Measurements from ENCODE around the gene ZNF326.
A peak's percentile ranks its signal among the peaks of the same experiment; 100 is the strongest.
"Not testable (repeated sequence)": the region's sequence is repeated elsewhere in the genome, so short reads cannot be mapped to it uniquely, and the experiment has no call there.

Gene ZNF326

DNA sequence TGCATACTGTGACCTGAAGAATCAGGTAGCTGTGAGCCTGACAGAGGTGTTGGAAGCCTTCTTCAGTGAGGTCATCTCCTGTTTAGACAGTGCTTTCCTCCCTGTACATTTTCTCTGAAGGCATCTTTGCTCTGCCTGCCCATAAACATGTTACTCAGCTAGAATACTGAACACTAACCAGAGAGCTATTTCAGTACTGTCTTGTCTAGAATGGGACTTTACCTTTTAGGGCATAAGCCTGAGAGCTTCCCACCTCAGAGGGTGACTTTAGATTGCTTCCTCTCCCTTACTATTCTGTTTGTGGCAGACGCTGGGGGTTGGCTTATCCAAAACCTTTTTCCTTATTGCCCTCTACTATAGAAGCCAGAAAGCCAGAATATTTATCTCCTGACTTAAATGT is 23.3 kb upstream of the ZNF326 start:
- DNase-seq, result no peak

DNA sequence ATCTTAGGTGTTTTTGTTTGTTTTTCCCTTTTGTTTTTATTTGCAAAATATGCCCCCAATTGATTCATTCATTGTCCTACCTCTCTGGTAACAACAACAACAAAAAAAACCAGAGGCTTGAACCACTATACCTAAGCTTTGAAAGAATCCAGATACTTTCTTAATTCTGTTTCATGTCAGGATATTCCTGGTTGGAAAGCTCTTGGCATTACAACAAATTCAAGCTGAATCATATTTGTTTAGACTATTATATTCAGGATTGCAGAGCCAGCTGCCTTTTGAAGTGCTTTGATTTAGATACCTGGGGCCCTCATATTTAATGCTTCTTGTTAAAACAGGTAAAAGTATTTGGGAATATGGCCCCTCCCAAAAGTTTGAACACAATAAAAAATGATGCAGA is 22.9 kb upstream of the ZNF326 start:
- no peak for DNase-seq

DNA sequence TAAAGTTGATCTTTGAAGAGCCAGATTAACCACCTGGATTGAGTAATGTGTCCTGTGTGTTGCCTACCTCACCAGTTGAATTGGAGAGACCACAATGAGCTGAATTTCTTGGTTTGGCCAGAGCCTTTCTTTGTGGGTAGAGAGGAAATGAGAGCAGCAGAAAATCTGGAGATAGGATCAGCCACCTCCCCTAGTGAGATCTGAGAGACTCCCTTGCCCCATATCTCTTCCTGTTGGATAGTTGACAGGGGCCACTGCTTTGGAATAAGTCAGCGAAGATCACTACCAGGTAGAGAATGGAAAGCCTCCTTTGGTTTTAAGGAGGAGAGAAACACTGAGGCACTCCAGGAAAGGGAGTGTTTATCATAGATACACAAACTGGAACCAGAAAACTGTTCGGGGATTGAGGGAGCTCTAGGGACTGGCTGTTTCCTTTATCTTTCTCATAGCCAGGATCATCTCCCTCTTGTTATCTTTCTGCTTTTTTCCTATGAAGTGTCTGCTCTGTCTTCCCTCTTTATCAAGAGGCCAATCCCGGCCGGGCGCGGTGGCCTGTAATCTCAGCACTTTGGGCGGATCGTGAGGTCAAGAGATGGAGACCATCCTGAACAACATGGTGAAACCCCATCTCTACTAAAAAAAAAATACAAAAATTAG is 21.3 kb upstream of the ZNF326 start:
- DNase-seq, result no peak

DNA sequence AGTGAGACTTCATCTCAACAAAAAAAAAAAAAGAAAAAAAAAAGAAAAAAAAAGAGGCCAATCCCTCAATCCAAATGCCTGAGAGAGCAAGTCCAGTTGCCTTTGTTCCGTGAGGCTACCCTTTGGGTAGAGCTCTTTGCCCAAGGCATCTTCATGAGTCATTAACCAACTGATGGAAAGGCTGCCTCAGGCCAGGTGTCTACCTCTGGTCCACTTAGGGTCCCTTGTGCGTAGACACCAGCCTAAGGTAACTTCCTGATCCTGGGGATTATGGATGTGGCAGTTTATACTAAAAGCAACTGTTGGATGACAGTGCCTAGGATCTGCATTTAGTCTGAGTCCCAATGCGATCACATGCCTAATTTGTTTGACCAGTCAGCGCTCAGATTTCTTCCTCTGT is 20.7 kb upstream of the ZNF326 start:
- no peak for DNase-seq

DNA sequence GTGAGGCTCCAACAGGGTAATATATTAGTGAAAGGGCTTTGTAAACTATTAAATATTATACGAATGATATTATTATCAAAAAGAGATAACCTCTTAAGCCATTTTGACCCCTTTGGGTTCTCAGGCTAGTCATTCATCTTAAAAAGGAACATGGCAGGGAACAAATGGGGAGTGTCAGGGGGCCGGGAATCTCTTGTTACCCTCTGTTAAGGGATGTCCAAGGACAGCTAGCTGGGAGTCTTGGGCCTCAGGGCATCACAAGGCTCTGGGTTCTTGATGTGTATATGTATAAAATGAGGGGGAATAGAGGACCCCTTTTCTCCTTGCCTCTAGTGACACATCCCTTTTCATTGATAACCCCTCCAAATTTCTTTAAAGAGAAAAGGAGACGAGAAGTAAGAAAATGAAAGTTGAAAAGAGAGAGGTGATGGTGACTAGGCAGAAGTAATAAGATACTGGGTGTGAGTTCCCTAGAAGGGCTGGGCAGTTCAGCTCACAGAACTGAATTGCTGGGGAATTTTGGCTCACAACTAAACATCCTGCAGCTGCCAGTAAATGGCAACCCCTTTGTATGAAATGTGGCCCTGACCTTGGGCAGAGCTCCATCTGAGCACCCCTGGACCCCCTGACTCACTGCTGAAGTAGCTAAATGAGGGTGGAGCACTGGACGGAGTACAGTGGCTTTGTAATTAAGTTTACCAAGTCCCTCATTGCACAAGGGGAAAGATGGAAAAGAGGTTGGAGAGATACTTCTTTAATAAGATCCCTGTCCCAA is 20.0 kb upstream of the ZNF326 start:
- DNase-seq, result no peak

DNA sequence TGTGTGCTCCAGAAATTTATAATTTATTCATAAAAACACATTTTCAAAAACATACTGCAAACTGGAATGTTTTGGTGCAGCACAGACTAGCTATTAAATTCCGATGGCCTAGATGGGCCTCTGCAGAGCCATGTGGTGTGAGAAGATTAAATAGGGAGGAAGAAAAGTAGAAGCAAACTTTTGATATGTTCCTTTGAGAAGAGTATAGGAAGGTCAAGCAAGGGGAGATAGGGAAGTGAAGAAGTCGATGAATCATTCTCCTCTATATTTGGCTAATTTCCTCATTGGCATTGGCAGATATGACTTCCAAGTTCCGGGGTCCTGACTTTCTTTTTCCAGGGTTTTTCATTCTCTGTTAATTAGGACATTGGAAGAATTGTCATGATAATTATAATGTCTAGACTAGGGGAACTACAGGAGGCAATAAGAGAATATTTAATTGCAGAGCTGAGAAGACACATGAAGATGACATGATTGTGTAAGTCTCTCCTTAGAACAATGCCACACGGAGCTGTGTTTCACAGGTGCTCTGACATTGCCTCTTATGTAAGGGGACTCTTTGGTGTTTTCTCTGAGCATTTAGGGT is 19.3 kb upstream of the ZNF326 start:
- no peak for DNase-seq

DNA sequence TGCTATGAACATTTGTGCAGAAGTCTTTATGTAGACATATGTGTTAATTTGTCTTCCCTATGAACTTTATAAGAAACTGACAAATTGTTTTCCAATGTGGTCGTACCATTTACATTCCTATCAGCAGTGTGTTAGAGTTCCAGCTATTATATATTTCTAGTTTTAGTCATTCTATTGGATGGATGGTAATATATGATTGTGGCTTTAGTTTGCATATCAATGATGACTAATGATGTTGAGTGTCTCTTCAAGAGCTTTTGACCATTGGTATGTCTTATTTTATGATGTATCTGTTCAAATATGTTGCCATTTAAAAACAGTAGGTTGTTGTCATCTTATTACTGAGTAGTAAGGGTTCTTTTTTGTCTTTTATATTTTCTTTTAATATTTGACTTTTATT is 16.2 kb upstream of the ZNF326 start:
- DNase-seq, result no peak

DNA sequence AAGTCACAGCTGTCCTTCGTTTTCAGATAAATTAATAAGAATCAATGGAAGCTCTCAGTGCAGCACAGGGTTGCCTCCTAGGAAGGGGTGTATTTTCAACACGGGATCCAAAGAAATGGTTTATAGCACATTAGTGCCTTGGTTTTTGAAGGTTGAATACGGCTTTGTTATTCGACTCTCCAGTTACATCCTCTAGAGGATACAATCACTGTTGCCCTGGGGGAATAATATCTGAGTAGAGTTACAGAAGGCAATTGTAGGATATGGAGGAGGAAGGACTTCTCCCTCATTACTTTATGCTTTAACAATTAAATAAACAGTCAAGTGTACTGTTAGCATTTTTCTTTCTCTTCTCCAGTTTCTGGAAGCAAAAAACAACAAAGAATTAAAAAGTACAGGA is 14.3 kb upstream of the ZNF326 start:
- no peak for DNase-seq

DNA sequence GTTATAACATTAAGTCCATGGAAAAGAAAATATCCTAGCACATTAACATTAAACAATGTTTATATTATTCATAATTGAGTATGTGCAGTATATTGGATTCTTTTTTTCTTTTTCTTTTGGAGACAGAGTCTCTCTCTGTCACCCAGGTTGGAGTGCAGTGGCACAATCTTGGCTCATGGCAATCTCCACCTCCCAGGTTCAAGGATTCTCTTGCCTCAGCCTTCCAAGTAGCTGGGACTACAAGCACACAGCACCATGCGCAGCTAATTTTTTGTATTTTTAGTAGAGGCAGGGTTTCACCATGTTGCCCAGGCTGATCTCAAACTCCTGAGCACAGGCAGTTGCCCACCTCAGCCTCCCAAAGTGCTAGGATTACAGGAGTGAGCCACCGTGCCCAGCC is 12.1 kb upstream of the ZNF326 start:
- not testable (repeated sequence) for DNase-seq

DNA sequence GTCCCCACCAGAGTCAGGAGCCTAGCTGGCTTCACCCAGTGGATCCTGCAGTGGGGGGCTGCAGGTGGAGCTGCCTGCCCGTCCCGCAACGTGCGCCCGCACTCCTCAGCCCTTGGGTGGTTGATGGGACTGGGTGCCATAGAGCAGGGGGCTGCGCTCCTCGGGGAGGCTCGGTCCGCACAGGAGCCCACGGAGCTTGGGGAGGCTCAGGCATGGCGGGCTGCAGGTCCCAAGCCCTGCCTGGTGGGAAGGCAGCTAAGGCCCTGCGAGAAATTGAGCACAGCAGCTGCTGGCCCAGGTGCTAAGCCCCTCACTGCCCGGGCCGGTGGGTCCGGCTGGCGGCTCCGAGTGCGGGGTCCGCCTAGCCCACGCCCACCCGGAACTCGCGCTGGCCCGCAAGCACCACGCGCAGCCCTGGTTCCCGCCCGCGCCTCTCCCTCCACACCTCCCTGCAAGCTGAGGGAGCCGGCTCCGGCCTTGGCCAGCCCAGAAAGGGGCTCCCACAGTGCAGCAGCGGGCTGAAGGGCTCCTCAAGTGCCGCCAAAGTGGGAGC is 10.3 kb upstream of the ZNF326 start:
- not testable (repeated sequence) for DNase-seq

DNA sequence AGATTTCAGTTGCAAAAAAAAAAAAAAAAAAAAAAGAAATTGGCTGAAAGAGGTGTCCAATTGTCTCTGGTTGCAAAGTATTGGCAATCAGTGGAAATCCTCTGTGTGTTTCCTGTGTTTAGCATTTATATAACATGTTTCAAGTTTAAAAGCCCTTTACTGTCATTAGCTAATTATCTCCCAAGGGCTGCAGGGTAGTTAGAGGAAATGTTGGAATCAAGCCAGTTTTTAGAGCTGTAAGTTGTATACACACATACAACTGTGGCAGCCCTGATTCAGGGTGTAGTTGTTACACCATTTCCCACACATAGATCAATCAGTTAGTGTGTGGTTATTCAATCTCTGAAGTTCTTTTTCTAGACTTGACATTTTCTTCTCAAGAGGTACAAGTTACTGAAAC is 8.9 kb upstream of the ZNF326 start:
- DNase-seq, result no peak

DNA sequence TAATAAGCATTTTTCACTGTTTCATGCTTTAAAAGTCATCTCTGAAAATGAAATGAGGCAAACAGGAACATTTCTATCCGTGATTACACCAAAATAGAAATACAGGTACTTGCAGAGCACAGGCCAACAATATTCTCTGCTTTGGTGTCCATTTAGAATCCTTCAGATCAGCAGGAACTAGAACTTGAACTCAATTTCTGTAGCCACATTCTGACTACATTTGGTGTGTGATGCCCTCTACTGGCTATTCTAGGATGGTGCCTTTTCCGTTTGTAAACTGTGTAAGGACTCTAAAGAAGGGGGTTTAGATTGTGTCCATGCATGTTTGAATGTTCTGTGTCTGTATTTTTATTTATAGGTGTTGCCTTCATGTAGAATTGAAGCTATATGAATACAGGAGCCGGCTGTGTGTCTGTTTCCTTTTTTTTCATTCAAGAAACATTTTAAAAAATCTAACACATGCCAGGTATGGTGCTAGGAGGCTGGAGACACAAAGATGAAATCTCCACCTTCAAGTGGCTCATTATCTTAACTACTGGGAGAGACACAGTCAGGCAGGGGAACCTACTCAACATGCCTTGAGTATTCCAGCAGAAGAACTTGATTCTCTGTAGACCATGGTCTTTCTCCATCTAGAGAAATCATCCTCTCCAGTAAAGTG is 7.6 kb upstream of the ZNF326 start:
- peak; percentile 67 for DNase-seq

DNA sequence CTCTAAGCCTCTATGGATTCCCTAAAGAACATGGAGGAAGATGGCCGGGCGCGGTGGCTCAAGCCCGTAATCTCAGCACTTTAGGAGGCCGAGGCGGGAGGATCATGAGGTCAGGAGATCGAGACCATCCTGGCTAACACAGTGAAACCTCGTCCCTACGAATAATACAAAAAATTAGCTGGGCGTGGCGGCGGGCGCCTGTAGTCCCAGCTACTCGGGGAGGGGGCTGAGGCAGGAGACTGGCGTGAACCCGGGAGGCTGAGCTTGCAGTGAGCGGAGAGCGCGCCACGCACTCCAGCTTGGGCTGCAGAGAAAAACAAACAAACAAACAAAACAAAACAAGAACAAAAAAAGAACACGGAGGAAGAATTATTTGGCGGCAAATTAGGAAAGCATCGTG is 5.8 kb upstream of the ZNF326 start:
- no peak for DNase-seq

DNA sequence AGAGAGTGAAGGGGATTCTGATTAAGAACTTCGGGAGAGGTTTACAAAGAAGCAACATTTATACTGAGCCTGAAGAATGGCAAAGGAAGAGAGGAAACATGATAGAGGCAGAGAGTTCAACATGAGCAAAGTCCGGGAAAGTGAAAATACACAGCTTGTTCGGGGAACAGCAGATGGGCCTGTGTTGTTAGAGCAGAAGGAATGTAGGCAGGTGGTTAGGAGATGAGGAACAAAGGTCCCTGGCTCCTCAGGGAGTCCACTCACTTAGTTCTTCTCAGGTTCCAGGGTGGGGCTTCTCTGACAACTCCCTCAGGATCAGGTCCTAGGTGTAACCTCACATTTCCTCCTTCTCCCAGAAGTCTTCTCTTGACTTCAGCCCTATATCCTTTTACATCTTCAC is 5.1 kb upstream of the ZNF326 start:
- DNase-seq, result no peak

DNA sequence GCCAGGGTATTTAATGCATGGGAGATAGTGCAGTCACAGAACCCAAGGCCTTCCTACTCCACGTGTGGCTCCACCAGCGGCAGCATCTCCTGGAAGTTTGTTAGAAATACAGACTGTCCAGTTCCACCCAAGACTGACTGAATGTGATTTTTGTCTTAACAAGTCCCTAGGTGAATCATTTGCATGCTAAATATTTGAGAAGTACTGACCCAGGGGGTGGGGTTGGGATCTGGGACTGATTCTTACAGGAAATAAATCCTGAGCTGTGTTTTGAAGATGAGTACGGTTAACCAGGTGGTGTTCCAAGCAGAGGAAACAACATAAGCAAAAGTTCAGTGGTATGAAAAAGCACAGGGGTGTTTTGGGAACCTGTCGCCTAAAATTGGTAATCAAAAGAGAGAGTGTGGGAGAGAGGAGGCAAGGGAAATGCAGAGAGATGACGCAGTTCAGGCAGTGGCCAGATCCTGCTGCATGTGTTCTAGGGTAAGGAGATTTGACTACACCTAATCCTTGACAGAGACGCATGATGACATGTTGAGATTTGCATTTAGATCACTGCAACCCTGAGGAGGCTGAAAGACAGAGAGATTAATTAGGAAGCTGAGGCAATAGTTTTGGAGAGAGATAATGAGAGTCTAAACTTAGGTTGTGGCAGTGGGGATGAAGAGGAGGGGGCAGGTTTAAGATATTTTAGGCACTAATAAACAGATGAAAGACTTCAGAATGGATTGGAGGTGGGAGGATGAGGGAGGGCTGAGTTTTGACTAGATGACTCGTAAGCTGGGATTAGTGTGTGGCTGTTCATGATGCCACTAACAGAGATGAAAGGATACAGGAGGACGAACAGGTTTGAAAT is 3.7 kb upstream of the ZNF326 start:
- no peak for DNase-seq

DNA sequence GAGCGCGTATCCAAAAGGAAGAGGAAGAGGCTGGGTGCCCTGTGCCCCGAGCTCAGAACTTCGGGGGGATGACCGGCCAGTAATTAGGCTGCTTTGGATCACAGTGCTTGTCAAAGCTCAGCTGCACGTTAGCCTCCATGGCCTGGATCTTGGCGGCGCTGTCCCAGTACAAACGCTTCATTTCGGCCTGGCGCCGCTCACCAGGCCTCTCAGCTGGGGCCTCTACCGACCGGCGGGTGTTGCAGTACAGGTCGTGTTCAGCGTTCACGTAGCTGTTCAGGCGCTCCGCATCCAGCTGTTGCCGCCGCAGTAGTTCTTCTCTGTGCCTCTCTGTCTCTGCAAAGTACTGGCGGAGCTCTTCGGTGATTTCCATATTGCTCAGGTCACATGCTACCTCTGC is 1.4 kb upstream of the ZNF326 start:
- DNase-seq, result no peak

DNA sequence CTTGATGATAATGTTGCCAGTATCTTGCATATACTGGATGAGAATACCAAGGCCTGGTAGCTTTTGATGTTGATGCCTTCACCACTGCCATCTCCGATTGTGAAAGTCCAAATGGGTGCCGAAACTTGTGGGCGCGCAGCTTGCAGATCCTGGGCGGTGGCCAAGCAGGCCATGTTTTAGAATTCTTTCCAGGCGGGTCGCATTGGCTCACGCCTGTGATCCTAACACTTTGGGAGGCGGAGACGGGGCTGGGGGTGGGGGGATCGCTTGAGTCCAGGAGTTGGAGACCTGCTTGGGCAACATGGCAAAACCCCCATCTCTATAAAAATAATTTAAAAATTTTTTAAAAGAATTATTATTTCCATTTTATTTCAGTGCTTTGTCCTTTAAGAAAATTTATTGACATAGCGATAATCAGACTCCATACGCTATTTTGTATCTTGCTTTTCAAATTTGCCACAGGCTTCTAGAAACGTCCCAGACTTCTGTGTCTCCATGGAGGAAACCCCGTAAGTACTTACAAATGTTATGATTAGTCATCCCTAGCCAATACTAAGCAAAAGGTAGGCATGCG is 592 bp upstream of the ZNF326 start:
- DNase-seq, result no peak

DNA sequence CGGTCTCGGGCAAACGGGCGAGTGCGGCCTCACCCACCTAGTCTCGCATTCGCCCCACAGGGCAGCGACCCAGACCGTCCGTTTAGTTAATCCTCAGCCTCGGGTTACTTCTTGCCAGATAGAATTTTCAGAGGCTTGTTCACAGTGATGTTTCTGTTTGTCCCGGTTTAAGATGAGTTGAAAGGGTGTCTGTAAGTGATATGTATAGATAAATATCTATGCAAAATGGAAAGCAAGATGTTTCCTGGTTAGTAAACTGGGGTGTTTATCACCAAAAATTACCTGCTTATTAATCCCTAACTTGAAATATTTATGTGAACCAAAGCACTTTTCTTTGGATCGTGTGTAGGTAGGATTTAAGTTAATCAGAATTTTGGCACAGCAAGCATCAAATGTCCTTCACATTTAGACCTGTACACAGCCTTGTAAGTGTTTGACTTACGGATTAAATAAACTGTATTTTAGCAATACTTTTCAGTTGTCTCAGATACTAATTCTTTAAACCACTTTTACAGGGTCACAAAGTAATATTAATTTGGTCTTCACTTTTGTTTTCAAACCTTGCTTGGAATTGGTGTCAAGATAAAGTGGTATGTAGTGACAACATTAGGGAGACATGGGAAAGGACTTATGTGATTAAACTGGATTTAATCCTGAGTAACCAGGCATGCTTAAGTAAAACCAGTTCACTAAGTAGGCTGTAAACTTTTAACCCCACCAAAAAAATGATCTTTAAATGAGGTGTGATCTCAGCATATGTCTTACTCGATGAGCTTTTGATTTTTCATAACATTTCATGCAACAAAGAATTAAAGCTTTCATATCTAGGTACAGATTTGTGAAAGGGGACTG is 914 bp downstream of the ZNF326 start:
- DNase-seq, result no peak

DNA sequence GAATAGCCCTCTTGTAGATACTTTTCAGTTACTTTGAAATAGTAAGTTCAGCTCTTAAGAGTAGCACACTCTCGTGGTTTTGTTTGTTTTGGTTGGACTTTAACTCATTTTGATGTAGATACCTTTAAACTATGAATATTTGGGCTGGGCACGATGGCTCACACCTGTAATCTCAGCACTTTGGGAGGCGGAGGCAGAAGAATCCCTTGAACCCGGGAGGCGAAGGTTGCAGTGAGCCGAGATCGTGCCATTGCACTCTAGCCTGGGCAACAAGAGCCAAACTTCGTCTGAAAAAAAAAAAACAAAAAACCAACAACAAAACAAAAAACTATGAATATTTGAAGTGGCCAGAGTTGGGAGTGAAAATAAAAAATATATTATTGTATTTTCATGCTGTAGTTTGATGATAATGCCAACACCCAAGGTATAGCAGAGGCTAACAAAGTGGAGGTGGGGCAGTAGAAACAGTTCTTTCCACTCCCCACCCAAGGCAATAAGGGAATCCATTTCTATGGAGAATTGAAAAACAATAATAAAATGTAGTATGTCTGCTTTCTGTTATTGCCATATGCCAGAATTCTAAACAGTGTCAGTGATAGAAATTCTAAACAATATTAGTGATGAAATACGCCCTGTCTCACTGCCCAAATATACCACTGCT is 1.7 kb downstream of the ZNF326 start:
- DNase-seq, result no peak

DNA sequence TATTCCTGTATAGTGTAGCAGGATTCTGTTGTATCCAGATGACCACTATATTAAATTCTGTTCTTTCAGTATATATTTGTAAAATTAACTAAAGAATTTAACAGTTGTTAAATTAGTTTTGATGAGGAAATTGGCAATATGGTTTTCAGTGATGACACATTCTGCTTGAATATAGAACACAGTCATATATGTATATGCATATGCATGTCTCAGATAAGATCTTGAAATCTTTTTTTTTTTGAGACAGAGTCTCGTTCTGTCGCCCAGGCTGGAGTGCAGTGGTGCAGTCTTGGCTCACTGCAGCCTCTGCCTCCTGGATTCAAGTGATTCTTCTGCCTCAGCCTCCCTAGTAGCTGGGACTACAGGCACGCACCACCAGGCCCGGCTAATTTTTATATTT is 2.2 kb downstream of the ZNF326 start:
- not testable (repeated sequence) for DNase-seq

DNA sequence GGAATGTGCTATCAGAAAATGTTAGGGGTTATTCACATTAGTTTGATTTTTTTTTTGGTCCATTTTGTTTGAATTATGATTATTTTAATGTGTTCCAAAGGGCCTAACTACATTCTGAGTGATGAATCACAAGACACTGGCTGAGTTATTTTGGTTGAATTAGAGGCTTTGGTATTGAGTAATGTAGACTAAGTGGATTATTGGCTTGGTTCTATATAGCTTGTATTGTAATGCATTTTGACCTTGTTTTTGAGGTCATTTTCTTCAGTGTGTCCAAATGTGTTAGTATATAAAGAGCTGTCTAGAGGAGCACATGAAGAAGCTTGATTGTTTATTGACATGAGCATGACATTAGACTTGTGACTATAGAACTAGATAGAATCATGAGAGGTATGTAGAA is 3.4 kb downstream of the ZNF326 start:
- DNase-seq, result no peak
